Neuronal stem cell (in vitro differentiated cells): ENCODE results near the gene KCNH5.

Experiments
- DNase-seq: peaks from one replicate; pipeline ENCODE4 v3.0.0-alpha.2; 2013; ENCODE audit warnings: low spot score
- H2AFZ ChIP-seq: one replicate; pipeline ENCODE4 v1.6.1; 2013; ENCODE audit warnings: mild to moderate bottlenecking, low read length, inconsistent platforms
- H2AK5ac ChIP-seq: 2 replicates; pipeline ENCODE4 v1.6.1; 2013; ENCODE audit warnings: low read depth, mild to moderate bottlenecking, inconsistent platforms, low read length, moderate library complexity, mixed read lengths
- H2BK120ac ChIP-seq: 2 replicates; pipeline ENCODE4 v1.6.1; 2013; ENCODE audit warnings: low read depth, mild to moderate bottlenecking, inconsistent platforms, low read length, moderate library complexity, mixed read lengths
- H2BK12ac ChIP-seq: one replicate; pipeline ENCODE4 v1.6.1; 2013; ENCODE audit warnings: low read length, inconsistent platforms
- H2BK15ac ChIP-seq: 2 replicates; pipeline ENCODE4 v1.6.1; 2013; ENCODE audit warnings: mild to moderate bottlenecking, low read length, inconsistent platforms, mixed read lengths
- H2BK5ac ChIP-seq: one replicate; pipeline ENCODE4 v1.6.1; 2013; ENCODE audit warnings: inconsistent platforms, mild to moderate bottlenecking, low read length, moderate library complexity
- H3K14ac ChIP-seq: one replicate; pipeline ENCODE4 v1.6.1; 2013; ENCODE audit warnings: low read length, inconsistent platforms
- H3K18ac ChIP-seq: 2 replicates; pipeline ENCODE4 v1.6.1; 2013; ENCODE audit warnings: low read length, inconsistent platforms
- H3K23ac ChIP-seq: 2 replicates; pipeline ENCODE4 v1.6.1; 2013; ENCODE audit warnings: low read depth, mild to moderate bottlenecking, mixed read lengths, low read length, inconsistent platforms; ENCODE audit not compliant: poor library complexity
- H3K27ac ChIP-seq: replicated peaks from 3 replicates; pipeline ENCODE4 v1.5.1; 2013; ENCODE audit warnings: low read length, inconsistent platforms
- H3K27me3 ChIP-seq, 3 experiments: 2 replicates each; pipeline ENCODE4 v1.6.1; 2013; ENCODE audit warnings: low read length in 3 of 3, mild to moderate bottlenecking in 2 of 3, inconsistent platforms in 1 of 3, low read depth in 1 of 3, mixed read lengths in 1 of 3, moderate library complexity in 1 of 3; ENCODE audit not compliant: control insufficient read depth in 3 of 3, insufficient read depth in 3 of 3
- H3K36me3 ChIP-seq, 2 donors: replicated peaks in 1 of 2; 2 replicates each; pipeline ENCODE4 v1.6.1; 2013; ENCODE audit warnings: low read length in 2 of 2; ENCODE audit not compliant: control insufficient read depth in 2 of 2, insufficient read depth in 2 of 2
- H3K4ac ChIP-seq: 2 replicates; pipeline ENCODE4 v1.6.1; 2013; ENCODE audit warnings: inconsistent platforms, mild to moderate bottlenecking, low read length, moderate library complexity
- H3K4me1 ChIP-seq, 2 donors: 1 replicate in 1 of 2; 2 replicates in 1 of 2; pipeline ENCODE4 v1.6.1; 2013; ENCODE audit warnings: low read length in 2 of 2, low read depth in 1 of 2; ENCODE audit not compliant: control insufficient read depth in 2 of 2, insufficient read depth in 1 of 2
- H3K4me2 ChIP-seq: one replicate; pipeline ENCODE4 v1.6.1; 2013; ENCODE audit warnings: mild to moderate bottlenecking, low read length, inconsistent platforms; ENCODE audit not compliant: insufficient read depth, poor library complexity, severe bottlenecking
- H3K4me3 ChIP-seq, 2 donors: 2 replicates each; pipeline ENCODE4 v1.5.1; 2013; ENCODE audit warnings: low read length in 2 of 2, mild to moderate bottlenecking in 2 of 2, inconsistent platforms in 1 of 2, moderate library complexity in 1 of 2
- H3K79me1 ChIP-seq: one replicate; pipeline ENCODE4 v1.6.1; 2013; ENCODE audit warnings: low read depth, mild to moderate bottlenecking, inconsistent platforms, low read length, moderate library complexity
- H3K9ac ChIP-seq: one replicate; pipeline ENCODE4 v1.6.1; 2013; ENCODE audit warnings: mild to moderate bottlenecking, low read depth, low read length, inconsistent platforms; ENCODE audit not compliant: poor library complexity
- H3K9me3 ChIP-seq, 2 donors: replicated peaks in 1 of 2; 2 replicates each; pipeline versions ENCODE3 to v1.6.1; 2013; ENCODE audit warnings: low read length in 2 of 2, mild to moderate bottlenecking in 2 of 2, inconsistent platforms in 1 of 2, low read depth in 1 of 2, mixed read lengths in 1 of 2, moderate library complexity in 1 of 2; ENCODE audit not compliant: control insufficient read depth in 2 of 2, insufficient read depth in 1 of 2
- H4K8ac ChIP-seq: one replicate; pipeline ENCODE4 v1.6.1; 2013; ENCODE audit warnings: low read depth, mild to moderate bottlenecking, inconsistent platforms, low read length, moderate library complexity
- H4K91ac ChIP-seq: one replicate; pipeline ENCODE4 v1.6.1; 2013; ENCODE audit warnings: low read length, low read depth, mild to moderate bottlenecking, inconsistent platforms; ENCODE audit not compliant: poor library complexity
- WGBS, 2 donors: extraction: QIAGEN DNeasy Blood & Tissue Kit; methylation state at CpG; one replicate each; pipeline ENCODE4 v1.1.7; 2013; ENCODE audit warnings: missing lambda C conversion rate in 2 of 2, mixed read lengths in 1 of 2; ENCODE audit not compliant: insufficient read length in 2 of 2, insufficient replicate concordance in 1 of 2; ENCODE audit errors: extremely low coverage in 2 of 2; 5-methylcytosine and 5-hydroxymethylcytosine counted together

The KCNH5 gene

GRCh38 chr14:62661818-62662217 lies 383.4 kb downstream of the KCNH5 start:
- no CpG with 5 or more reads among the region's 1 CpG for WGBS, 2 donors
- H3K4me2 ChIP-seq = no peak overlapping the region
- H3K79me1 ChIP-seq = no peaks in the 10 kb centered on the region
- H2BK120ac ChIP-seq = no peak overlapping the region
- H3K36me3 ChIP-seq = no peaks in the 10 kb centered on the region
- no peak overlapping the region for H2AK5ac ChIP-seq
- no peak overlapping the region for H2BK15ac ChIP-seq
- H3K9me3 ChIP-seq = no peaks in the 10 kb centered on the region
- no peak overlapping the region for H3K4me3 ChIP-seq
- no peak overlapping the region for H3K18ac ChIP-seq
- H2BK12ac ChIP-seq = no peak overlapping the region
- no peak for DNase-seq
- no peak overlapping the region for H3K14ac ChIP-seq
- H2AFZ ChIP-seq = no peak overlapping the region
- no peak overlapping the region for H3K9ac ChIP-seq
- no peak overlapping the region for H2BK5ac ChIP-seq
- H3K27me3 ChIP-seq = no peaks in the 10 kb centered on the region
- H3K27ac ChIP-seq = no peak overlapping the region
- no peak overlapping the region for H4K91ac ChIP-seq
- no peak overlapping the region for H3K4ac ChIP-seq
- H3K23ac ChIP-seq = no peak overlapping the region
- H4K8ac ChIP-seq = no peak overlapping the region
- H3K4me1 ChIP-seq = peaks cover 0 to 3% of the 10 kb centered on the region in 2 donors

- H2AK5ac ChIP-seq = no peak overlapping the region
- no peaks in the 10 kb centered on the region for H3K27me3 ChIP-seq
- no peak overlapping the region for H3K14ac ChIP-seq
- no peak overlapping the region for H3K18ac ChIP-seq
- no peak overlapping the region for H2BK120ac ChIP-seq
- H3K9ac ChIP-seq = no peak overlapping the region
- H3K4me1 ChIP-seq = peaks cover 0 to 6% of the 10 kb centered on the region in 2 donors
- WGBS, 2 donors = no CpG with 5 or more reads among the region's 2 CpGs
- H3K4me2 ChIP-seq = no peak overlapping the region
- no peak overlapping the region for H3K23ac ChIP-seq
- H3K4me3 ChIP-seq = no peak overlapping the region
- no peaks in the 10 kb centered on the region for H3K79me1 ChIP-seq
- DNase-seq = no peak
- H3K36me3 ChIP-seq = no peaks in the 10 kb centered on the region
- H2BK15ac ChIP-seq = no peak overlapping the region
- H4K91ac ChIP-seq = no peak overlapping the region
- H2BK5ac ChIP-seq = no peak overlapping the region
- H2AFZ ChIP-seq = no peak overlapping the region
- no peak overlapping the region for H2BK12ac ChIP-seq
- no peak overlapping the region for H4K8ac ChIP-seq
- H3K9me3 ChIP-seq = no peaks in the 10 kb centered on the region
- H3K27ac ChIP-seq = no peak overlapping the region
- no peak overlapping the region for H3K4ac ChIP-seq
Observed at GRCh38 chr14:62658631-62659030, 386.6 kb downstream of the KCNH5 start.

- no peak for DNase-seq
- no peak overlapping the region for H2BK12ac ChIP-seq
- H4K8ac ChIP-seq = no peak overlapping the region
- no peak overlapping the region for H2BK120ac ChIP-seq
- no CpG with 5 or more reads among the region's 2 CpGs for WGBS, 2 donors
- H3K27ac ChIP-seq = no peak overlapping the region
- H3K4ac ChIP-seq = no peak overlapping the region
- H3K4me1 ChIP-seq = peaks cover 0 to 9% of the 10 kb centered on the region in 2 donors
- no peak overlapping the region for H3K23ac ChIP-seq
- no peak overlapping the region for H3K4me2 ChIP-seq
- H3K14ac ChIP-seq = no peak overlapping the region
- H2BK5ac ChIP-seq = no peak overlapping the region
- H3K79me1 ChIP-seq = no peaks in the 10 kb centered on the region
- no peak overlapping the region for H2BK15ac ChIP-seq
- H3K27me3 ChIP-seq = no peaks in the 10 kb centered on the region
- no peak overlapping the region for H3K18ac ChIP-seq
- no peaks in the 10 kb centered on the region for H3K9me3 ChIP-seq
- no peak overlapping the region for H4K91ac ChIP-seq
- H2AK5ac ChIP-seq = no peak overlapping the region
- no peak overlapping the region for H3K9ac ChIP-seq
- H3K36me3 ChIP-seq = no peaks in the 10 kb centered on the region
- no peak overlapping the region for H3K4me3 ChIP-seq
- no peak overlapping the region for H2AFZ ChIP-seq
Observed at GRCh38 chr14:62657376-62657775, 387.9 kb downstream of the KCNH5 start.

GRCh38 chr14:62655166-62655565 lies 390.1 kb downstream of the KCNH5 start:
- Histone ChIP-seq H3K79me1 (no peaks in the 10 kb centered on the region), H2BK120ac (no peak overlapping the region), H3K18ac (no peak overlapping the region), H3K4me3 (no peak overlapping the region), H3K23ac (no peak overlapping the region), H3K27me3 (no peaks in the 10 kb centered on the region), H2BK15ac (no peak overlapping the region), H4K91ac (no peak overlapping the region), H3K9me3 (no peaks in the 10 kb centered on the region), H4K8ac (no peak overlapping the region), H2AK5ac (no peak overlapping the region), H3K27ac (peak overlapping the region; percentile 66), H2BK12ac (no peak overlapping the region), H2BK5ac (no peak overlapping the region), H3K9ac (no peak overlapping the region), H3K36me3 (no peaks in the 10 kb centered on the region), H2AFZ (no peak overlapping the region), H3K4me2 (no peak overlapping the region), H3K14ac (no peak overlapping the region), H3K4ac (no peak overlapping the region), H3K4me1 (peaks cover 0 to 9% of the 10 kb centered on the region in 2 donors)
- DNase-seq = peak; percentile 41
- no CpG with 5 or more reads among the region's 4 CpGs for WGBS, 2 donors
